Activated T-cell treated with anti-CD3 and anti-CD28 coated beads, Interleukin-2, amount 50 U/mL, for 72 hours (primary cell): ENCODE data around the gene PREX1. TPM values are rescaled to one million over a fixed set of nuclear protein-coding genes. Genes with fewer than 3 reads are reported as not detected.
"Not testable (repeated sequence)": the region's sequence is repeated elsewhere in the genome, so short reads cannot be mapped to it uniquely, and the experiment has no call there.

Experiments used
- ATAC-seq, 2 donors: fragments of 150-1000 bp; cut with Tn5 transposase; replicated peaks in 1 of 2; 2 replicates each; pipeline ENCODE4 v1.10.0; 2021; ENCODE audit warnings: moderate library complexity in 2 of 2, mild to moderate bottlenecking in 1 of 2
- DNase-seq, 2 donors: peaks; one replicate each; pipeline ENCODE4 v3.0.0; 2021 to 2022; ENCODE audit warnings: mixed read lengths in 1 of 2
- H3K27ac Mint-ChIP-seq: one replicate; pipeline ENCODE4 v1.8.0; 2022; ENCODE audit warnings: mild to moderate bottlenecking, moderate library complexity, mixed read lengths
- H3K27me3 Mint-ChIP-seq: one replicate; pipeline ENCODE4 v1.8.0; 2022; ENCODE audit warnings: low read depth, mixed read lengths
- H3K36me3 Mint-ChIP-seq, 2 donors: one replicate each; pipeline ENCODE4 v1.8.0; 2022; ENCODE audit warnings: mixed read lengths in 2 of 2, mild to moderate bottlenecking in 1 of 2; ENCODE audit not compliant: insufficient read depth in 2 of 2
- H3K4me1 Mint-ChIP-seq: one replicate; pipeline ENCODE4 v1.8.0; 2022; ENCODE audit warnings: low read depth, mixed read lengths
- H3K4me3 Mint-ChIP-seq, 2 donors: one replicate each; pipeline ENCODE4 v1.8.0; 2022; ENCODE audit warnings: mild to moderate bottlenecking in 2 of 2, mixed read lengths in 2 of 2, moderate library complexity in 2 of 2
- H3K9me3 Mint-ChIP-seq, 2 donors: one replicate each; pipeline ENCODE4 v1.8.0; 2022; ENCODE audit warnings: mixed read lengths in 2 of 2
- total RNA-seq, 2 donors: library from RNA; stranded (reverse); gene quantifications; one replicate each; pipeline ENCODE4 v1.2.3, GENCODE V29; 2022

PREX1 gene, protein sequence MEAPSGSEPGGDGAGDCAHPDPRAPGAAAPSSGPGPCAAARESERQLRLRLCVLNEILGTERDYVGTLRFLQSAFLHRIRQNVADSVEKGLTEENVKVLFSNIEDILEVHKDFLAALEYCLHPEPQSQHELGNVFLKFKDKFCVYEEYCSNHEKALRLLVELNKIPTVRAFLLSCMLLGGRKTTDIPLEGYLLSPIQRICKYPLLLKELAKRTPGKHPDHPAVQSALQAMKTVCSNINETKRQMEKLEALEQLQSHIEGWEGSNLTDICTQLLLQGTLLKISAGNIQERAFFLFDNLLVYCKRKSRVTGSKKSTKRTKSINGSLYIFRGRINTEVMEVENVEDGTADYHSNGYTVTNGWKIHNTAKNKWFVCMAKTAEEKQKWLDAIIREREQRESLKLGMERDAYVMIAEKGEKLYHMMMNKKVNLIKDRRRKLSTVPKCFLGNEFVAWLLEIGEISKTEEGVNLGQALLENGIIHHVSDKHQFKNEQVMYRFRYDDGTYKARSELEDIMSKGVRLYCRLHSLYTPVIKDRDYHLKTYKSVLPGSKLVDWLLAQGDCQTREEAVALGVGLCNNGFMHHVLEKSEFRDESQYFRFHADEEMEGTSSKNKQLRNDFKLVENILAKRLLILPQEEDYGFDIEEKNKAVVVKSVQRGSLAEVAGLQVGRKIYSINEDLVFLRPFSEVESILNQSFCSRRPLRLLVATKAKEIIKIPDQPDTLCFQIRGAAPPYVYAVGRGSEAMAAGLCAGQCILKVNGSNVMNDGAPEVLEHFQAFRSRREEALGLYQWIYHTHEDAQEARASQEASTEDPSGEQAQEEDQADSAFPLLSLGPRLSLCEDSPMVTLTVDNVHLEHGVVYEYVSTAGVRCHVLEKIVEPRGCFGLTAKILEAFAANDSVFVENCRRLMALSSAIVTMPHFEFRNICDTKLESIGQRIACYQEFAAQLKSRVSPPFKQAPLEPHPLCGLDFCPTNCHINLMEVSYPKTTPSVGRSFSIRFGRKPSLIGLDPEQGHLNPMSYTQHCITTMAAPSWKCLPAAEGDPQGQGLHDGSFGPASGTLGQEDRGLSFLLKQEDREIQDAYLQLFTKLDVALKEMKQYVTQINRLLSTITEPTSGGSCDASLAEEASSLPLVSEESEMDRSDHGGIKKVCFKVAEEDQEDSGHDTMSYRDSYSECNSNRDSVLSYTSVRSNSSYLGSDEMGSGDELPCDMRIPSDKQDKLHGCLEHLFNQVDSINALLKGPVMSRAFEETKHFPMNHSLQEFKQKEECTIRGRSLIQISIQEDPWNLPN (N-terminal part only)
- total RNA-seq = 100 to 1,000 TPM in 1 of 2 donors, 10 to 100 TPM in 1; 85.6 to 112 TPM

DNA sequence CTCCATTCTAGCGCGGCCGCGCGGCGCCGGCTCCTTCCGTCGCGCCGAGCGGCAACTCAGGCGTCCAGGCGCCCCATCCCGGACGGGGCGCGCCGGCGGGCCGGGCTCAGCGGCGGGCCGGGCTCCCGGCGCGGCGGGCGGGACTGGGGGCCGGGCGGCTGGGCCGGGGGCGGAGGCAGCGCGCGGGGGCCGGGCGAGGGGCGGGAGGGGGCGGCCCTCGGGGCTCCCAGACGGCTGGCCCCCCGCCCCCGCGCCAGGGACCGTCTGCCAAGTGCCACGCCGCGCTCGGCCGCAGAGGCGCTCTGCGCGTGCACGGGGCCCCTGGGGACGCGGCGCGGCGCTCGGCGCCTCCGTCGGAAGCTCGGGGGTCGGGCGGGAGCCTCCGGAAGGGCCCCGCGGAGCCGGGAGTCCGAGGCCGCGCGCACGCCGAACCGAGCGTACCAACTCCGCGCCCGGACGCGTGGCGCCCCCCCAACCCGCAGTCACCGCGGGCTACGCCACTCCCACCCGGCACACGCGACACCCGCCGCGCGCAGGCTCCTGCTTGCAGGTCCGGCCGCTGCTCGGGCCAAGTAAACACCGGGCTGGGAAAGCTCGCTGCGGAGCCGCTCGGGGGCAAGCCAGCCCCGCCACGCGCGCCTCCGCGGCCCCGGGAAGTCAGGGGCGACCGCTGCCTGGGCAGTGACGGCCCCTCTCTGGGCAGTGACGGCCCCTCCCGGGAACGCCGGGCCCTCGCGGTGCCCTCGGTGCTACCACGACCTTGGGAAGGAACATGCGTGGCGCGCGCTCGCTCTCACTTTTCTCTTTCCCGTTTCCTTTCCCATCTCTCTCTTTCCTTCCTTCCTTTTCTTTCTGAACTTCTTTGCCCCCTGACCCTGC lies at the start of gene PREX1:
PREX1 (minus strand) TSS at position 145 of the 879 bp plus-strand sequence; CDS start at position 6, 139 bp downstream.
- Mint-ChIP-seq H3K4me1 (peaks cover 39% of the 10 kb centered on the region), H3K27me3 (peaks cover 22% of the 10 kb centered on the region), H3K27ac (peak within 1 kb of the TSS; percentile 98), H3K9me3 (no peaks in the 10 kb centered on the region), H3K4me3 (peak within 1 kb of the TSS; percentile 99), H3K36me3 (peaks cover 5 to 9% of the 10 kb centered on the region in 2 donors)
- DNase-seq (peak; percentile 83 to 89), ATAC-seq (peak; percentile 55 to 57)

DNA sequence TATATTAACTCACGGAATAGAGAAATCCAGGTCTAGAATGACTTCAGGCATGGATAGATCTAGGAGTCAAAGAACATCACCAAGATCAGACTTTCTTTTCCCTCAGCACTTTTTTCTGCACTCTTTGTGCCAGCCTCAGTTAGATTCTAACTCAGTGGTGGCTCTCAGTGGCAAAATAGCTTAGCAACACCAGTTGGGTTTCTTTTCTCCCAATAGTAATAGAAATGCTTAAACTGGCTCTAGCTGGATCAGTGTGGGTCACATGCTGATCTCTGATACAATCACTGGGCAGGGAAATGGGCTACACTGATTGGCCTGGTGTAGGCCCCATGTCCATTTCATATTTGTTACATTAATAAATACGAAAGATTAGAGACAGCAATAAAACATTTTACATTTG lies 49.5 kb upstream of the PREX1 start:
- ATAC-seq = no peak
- H3K9me3 Mint-ChIP-seq = no peaks in the 10 kb centered on the region
- peaks cover 17% of the 10 kb centered on the region for H3K4me1 Mint-ChIP-seq
- DNase-seq = no peak
- no peak overlapping the region for H3K27ac Mint-ChIP-seq
- no peaks in the 10 kb centered on the region for H3K36me3 Mint-ChIP-seq
- no peak overlapping the region for H3K4me3 Mint-ChIP-seq
- H3K27me3 Mint-ChIP-seq = no peaks in the 10 kb centered on the region

DNA sequence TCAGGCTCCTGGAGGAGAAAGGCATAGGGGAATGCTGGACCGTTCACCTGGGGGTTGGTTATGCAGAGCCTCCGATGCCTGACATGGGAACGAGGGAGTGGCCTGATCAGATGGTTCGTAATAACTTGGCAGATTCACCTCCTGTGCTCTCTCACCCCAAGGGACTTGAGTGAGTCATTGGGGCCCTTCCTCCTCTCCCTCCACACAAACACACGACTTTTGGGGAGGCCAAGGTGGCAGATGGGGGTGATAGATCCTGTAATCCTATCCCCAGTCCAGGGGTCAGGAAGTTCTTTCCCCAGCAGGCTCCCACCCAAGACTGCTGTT lies 48.1 kb upstream of the PREX1 start:
- DNase-seq (no peak), ATAC-seq (no peak)
- peaks cover 21% of the 10 kb centered on the region for H3K4me1 Mint-ChIP-seq
- H3K4me3 Mint-ChIP-seq = no peak overlapping the region
- no peaks in the 10 kb centered on the region for H3K9me3 Mint-ChIP-seq
- no peaks in the 10 kb centered on the region for H3K27me3 Mint-ChIP-seq
- peaks cover 0 to 1% of the 10 kb centered on the region in 2 donors for H3K36me3 Mint-ChIP-seq
- no peak overlapping the region for H3K27ac Mint-ChIP-seq

DNA sequence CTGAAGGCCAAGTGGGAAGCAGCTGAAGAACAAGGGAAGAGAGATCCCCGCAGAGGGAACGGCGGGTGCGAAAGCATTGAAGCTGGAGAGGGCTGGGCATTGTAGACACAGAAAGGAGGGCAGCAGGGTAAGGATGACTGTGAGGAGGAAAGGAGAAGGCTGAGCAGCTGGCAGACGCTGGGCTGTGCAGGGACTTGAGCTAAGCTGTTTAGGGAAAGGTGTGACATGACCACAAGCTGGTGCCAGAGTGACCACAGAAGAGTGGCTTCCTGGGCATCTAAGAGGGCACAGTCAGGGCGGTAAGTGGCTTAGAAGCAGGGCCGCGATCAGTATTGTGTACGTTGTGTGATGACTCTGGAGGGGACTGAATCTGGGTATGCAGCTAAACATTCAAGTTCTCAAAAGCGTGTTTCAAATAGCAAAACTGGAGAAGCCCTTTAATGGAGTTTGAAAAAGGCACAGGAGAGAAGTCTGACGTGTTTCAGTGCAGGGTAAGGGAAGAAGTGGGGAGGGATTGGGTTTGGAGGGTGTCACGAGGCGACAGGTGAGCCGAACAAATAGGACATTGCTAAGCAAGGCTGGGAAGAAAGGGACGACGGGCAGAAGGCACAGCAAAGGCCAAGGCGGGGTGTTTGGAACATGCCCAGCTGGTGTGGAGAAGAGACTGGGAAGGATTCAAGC lies 47.6 kb upstream of the PREX1 start:
- DNase-seq (no peak), ATAC-seq (no peak)
- Mint-ChIP-seq H3K4me1 (peaks cover 21% of the 10 kb centered on the region), H3K4me3 (no peak overlapping the region), H3K27me3 (no peaks in the 10 kb centered on the region), H3K36me3 (peaks cover 0 to 1% of the 10 kb centered on the region in 2 donors), H3K9me3 (no peaks in the 10 kb centered on the region), H3K27ac (no peak overlapping the region)

DNA sequence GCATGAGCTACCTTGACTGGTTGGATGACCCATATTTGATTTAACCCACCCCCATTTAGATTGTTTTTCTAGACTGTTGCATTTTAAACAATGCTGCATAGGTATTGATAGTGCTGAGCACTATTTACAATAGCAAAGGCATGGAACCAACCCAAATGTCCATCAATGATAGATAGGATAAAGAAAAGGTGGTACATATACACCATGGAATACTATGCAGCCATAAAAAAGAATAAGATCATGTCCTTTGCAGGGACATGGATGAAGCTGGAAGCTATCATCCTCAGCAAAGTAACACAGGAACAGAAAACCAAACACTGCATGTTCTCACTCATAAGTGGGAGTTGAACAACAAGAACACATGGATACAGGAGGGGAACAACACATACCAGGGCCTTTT lies 41.6 kb upstream of the PREX1 start:
- H3K4me3 Mint-ChIP-seq, H3K36me3 Mint-ChIP-seq, H3K9me3 Mint-ChIP-seq, DNase-seq, H3K27me3 Mint-ChIP-seq, H3K27ac Mint-ChIP-seq, ATAC-seq: not testable (repeated sequence)
- peaks cover 12% of the 10 kb centered on the region for H3K4me1 Mint-ChIP-seq

DNA sequence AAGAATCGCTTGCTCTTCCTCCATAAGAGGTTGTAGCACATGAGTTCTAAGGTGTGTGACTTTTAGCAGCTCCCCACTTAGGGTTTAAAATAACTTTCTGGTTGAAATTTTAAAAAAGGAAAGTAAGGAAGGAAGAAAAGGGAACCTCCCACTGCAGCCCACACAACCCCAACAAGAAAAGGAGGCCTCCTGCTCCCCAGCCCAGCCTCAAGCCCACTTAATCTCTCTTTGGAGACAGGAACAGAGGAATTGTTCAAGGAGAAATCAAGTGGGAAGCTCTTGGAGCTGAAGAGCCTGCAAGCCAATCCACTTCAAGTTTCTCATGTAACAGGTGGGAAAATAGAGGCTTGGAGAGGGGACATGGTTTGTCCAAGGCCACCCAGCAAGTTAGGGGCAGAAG lies 39.1 kb upstream of the PREX1 start:
- H3K4me1 Mint-ChIP-seq = no peaks in the 10 kb centered on the region
- H3K4me3 Mint-ChIP-seq = no peak overlapping the region
- no peaks in the 10 kb centered on the region for H3K36me3 Mint-ChIP-seq
- no peak for DNase-seq
- no peak overlapping the region for H3K27ac Mint-ChIP-seq
- H3K27me3 Mint-ChIP-seq = no peaks in the 10 kb centered on the region
- no peaks in the 10 kb centered on the region for H3K9me3 Mint-ChIP-seq
- no peak for ATAC-seq

DNA sequence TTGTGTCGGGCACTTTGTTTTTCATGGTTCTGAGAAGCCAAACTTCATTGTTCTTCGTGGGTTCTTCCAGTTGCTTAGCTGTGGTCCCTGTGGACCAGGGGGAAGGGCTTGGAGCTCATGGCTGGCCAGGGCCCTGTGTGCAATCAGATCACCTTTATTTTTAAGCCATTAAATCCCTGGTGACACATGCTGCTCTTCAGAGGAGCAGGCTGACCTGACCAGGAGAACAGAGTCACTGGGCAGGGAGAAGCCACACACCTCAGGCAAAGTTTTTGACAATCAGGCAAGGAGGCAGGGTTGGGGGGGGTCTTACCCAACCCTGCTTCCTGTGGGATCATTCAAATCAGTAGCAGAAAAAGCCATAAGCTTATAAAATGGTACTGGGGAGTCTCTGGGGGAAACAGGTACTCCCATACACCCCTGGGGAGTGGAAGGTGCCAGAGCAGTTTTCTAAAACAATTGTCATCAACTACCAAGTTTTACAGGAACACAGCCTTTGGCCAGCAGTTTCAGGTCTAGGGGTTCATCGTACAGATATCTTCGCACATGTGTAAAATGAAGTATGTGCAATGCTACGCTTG lies 37.0 kb upstream of the PREX1 start:
- Mint-ChIP-seq H3K4me3 (no peak overlapping the region), H3K4me1 (peaks cover 4% of the 10 kb centered on the region), H3K27ac (no peak overlapping the region), H3K27me3 (no peaks in the 10 kb centered on the region), H3K9me3 (no peaks in the 10 kb centered on the region), H3K36me3 (no peaks in the 10 kb centered on the region)
- ATAC-seq (no peak), DNase-seq (no peak)

DNA sequence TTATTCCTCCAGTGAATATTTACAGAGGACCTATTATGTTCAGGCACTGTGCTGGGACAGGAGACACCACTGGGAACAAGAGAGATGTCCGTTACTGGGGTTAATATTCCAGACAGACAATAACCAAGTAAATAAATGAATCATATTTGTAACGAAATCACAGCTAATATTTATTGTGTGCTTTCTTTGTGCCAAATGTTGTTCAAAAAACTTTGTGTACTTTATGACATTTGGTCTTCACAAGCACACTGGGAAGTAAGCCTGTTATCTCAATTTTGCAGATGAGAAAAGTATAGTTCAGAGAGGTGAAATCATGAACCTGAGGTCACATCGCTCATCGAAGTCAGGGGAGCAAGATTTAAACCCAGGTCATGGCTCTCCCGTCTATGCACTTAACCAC lies 36.5 kb upstream of the PREX1 start:
- Mint-ChIP-seq H3K36me3 (no peaks in the 10 kb centered on the region), H3K4me1 (peaks cover 4% of the 10 kb centered on the region), H3K9me3 (no peaks in the 10 kb centered on the region), H3K27ac (no peak overlapping the region), H3K4me3 (no peak overlapping the region), H3K27me3 (no peaks in the 10 kb centered on the region)
- no peak for DNase-seq
- ATAC-seq = no peak

DNA sequence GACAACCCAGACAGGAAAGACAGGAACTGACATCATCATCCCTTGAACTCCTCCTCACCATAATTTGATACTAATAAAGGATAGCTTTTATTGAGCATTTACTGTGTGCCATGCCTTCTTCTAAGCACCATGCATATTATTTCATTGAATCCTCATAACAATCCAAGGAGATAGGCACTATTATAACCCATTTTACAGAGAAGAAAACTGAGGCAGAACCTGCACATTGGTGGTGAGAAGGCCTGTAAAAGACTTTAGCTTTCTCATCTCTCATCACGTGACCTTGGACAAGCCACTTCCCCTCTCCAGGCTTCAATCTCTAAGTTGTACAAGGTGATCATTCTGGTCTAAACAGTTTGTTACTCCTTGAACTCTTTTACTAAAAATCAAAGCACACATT lies 34.5 kb upstream of the PREX1 start:
- peaks cover 4% of the 10 kb centered on the region for H3K4me1 Mint-ChIP-seq
- no peak for DNase-seq
- H3K9me3 Mint-ChIP-seq = no peaks in the 10 kb centered on the region
- no peak for ATAC-seq
- H3K4me3 Mint-ChIP-seq = no peak overlapping the region
- no peaks in the 10 kb centered on the region for H3K36me3 Mint-ChIP-seq
- no peaks in the 10 kb centered on the region for H3K27me3 Mint-ChIP-seq
- H3K27ac Mint-ChIP-seq = no peak overlapping the region

DNA sequence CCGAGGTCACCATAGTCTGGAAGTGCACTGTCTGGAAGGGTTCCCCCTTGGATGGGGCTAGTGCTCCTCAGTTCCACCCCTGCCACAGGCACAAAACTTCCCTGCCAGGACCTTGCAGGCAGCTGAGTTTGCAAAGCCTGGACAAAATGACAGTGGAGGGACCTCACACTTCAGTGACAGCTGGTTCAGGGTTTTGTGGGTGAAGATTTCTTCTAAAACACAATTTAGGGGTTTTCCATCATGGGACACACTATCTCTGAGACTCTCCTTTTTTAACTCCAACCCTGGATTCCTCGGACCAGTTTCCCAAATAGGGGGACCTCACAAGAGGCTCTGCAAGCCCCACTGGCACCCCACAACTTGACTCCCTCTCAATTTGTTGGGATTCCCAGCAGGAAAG lies 33.6 kb upstream of the PREX1 start:
- H3K27ac Mint-ChIP-seq = no peak overlapping the region
- H3K27me3 Mint-ChIP-seq = no peaks in the 10 kb centered on the region
- H3K4me1 Mint-ChIP-seq = peaks cover 4% of the 10 kb centered on the region
- ATAC-seq (no peak), DNase-seq (no peak)
- no peak overlapping the region for H3K4me3 Mint-ChIP-seq
- no peaks in the 10 kb centered on the region for H3K36me3 Mint-ChIP-seq
- no peaks in the 10 kb centered on the region for H3K9me3 Mint-ChIP-seq

DNA sequence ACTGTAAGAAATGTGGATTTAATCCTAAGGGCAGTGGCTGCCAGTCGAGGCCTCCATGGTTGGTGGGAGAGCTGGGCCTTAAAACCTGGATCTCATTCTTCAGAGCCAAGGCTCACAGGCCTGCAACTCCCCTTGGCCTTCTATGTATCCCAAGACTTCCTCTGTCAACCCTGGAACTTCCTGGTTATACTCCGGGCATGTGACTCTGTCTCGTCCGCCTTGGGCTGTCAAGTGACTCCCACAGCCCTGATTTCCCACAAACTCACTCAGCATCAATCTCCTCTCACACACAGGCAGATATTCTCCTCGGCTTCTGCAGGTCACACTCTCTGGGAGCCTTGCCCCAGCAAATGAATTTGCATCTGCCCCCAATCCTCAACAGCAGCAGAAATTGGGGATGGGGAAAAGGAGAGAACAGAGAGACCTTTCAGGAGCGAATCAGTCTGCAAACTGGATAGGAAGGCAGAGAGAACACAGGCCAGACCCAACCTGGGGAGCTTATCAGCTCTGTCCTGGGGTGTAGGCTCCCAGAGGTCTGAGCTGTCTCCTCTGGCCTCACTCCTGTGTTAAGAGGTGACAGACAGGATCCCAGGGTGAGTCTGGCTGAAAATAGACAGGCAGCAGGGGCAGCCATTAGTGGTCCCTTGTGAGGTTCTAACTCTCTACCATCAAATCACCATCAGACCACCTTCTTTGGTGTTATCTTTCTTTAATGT lies 30.4 kb upstream of the PREX1 start:
- no peak overlapping the region for H3K4me3 Mint-ChIP-seq
- H3K4me1 Mint-ChIP-seq = peaks cover 10% of the 10 kb centered on the region
- peaks cover 1% of the 10 kb centered on the region in 2 donors for H3K9me3 Mint-ChIP-seq
- no peak overlapping the region for H3K27ac Mint-ChIP-seq
- DNase-seq (no peak), ATAC-seq (no peak)
- no peaks in the 10 kb centered on the region for H3K27me3 Mint-ChIP-seq
- H3K36me3 Mint-ChIP-seq = peaks cover 0 to 1% of the 10 kb centered on the region in 2 donors
